IMR-90 (cell line): ENCODE results near the gene G3BP1. TPM values are rescaled to one million over a fixed set of nuclear protein-coding genes. Genes with fewer than 3 reads are reported as not detected.

Experiments
- ATAC-seq: fragments of 200-7000 bp; cut with Tn5 transposase; 2 replicates; pipeline ENCODE4 v1.9.1; 2020; ENCODE audit warnings: low read depth, mild to moderate bottlenecking, moderate library complexity
- BruUV-seq: library from RNA; stranded (reverse); fragments of 400-500 nt; replicated peaks from 2 replicates; lab custom pipeline; 2021; lab: Mats Ljungman, UMichigan
- CTCF ChIA-PET: fragments of 300-600 bp; formaldehyde crosslinking; extraction: SDS; loops from one replicate; lab custom pipeline; 2021; ENCODE audit warnings: antibody characterized with exemption; lab: Yijun Ruan, JAX
- POLR2A ChIA-PET: fragments of 300-600 bp; sonication (Branson Sonifier 250); formaldehyde crosslinking; loops from one replicate; lab custom pipeline; 2022; ENCODE audit warnings: antibody characterized with exemption; ENCODE audit not compliant: unreplicated experiment; lab: Charles Lee
- DNase-seq: peaks from one replicate; pipeline ENCODE4 v3.0.0; 2013
- H2AFZ ChIP-seq: replicated peaks from 2 replicates; pipeline ENCODE3; 2013; ENCODE audit warnings: low read length, mild to moderate bottlenecking; ENCODE audit not compliant: poor library complexity
- H2AK5ac ChIP-seq: 2 replicates; pipeline ENCODE4 v1.6.1; 2013; ENCODE audit warnings: low read depth, low read length, inconsistent platforms
- H2AK9ac ChIP-seq: replicated peaks from 2 replicates; pipeline ENCODE3; 2013; ENCODE audit warnings: mild to moderate bottlenecking, low read depth, low read length, moderate library complexity; ENCODE audit not compliant: poor library complexity
- H2BK120ac ChIP-seq: 2 replicates; pipeline ENCODE4 v1.6.1; 2013; ENCODE audit warnings: low read depth, low read length, inconsistent platforms
- H2BK15ac ChIP-seq: 3 replicates; pipeline ENCODE4 v1.6.1; 2013; ENCODE audit warnings: low read depth, low read length, inconsistent platforms
- H2BK20ac ChIP-seq: 2 replicates; pipeline ENCODE4 v1.6.1; 2013; ENCODE audit warnings: low read depth, mild to moderate bottlenecking, inconsistent platforms, low read length, moderate library complexity
- H2BK5ac ChIP-seq: 2 replicates; pipeline ENCODE4 v1.6.1; 2013; ENCODE audit warnings: mild to moderate bottlenecking, low read depth, low read length, inconsistent platforms; ENCODE audit not compliant: poor library complexity, severe bottlenecking
- H3K14ac ChIP-seq: replicated peaks from 2 replicates; pipeline ENCODE4 v1.6.1; 2013; ENCODE audit warnings: low read depth, low read length, inconsistent platforms
- H3K18ac ChIP-seq: 2 replicates; pipeline ENCODE4 v1.6.1; 2013; ENCODE audit warnings: low read depth, low read length, control low read depth
- H3K23ac ChIP-seq: 2 replicates; pipeline ENCODE4 v1.6.1; 2013; ENCODE audit warnings: low read depth, low read length, inconsistent platforms
- H3K27ac ChIP-seq: 2 replicates; pipeline ENCODE4 v1.5.1; 2013; ENCODE audit warnings: mild to moderate bottlenecking, control low read depth, low read length; ENCODE audit not compliant: insufficient read depth
- H3K27me3 ChIP-seq: 2 replicates; pipeline ENCODE4 v1.6.1; 2013; ENCODE audit warnings: low read length; ENCODE audit not compliant: control insufficient read depth, insufficient read depth
- H3K36me3 ChIP-seq: 2 replicates; pipeline ENCODE4 v1.6.1; 2013; ENCODE audit warnings: low read length, mixed read lengths; ENCODE audit not compliant: control insufficient read depth, insufficient read depth
- H3K4ac ChIP-seq: 2 replicates; pipeline ENCODE4 v1.6.1; 2013; ENCODE audit warnings: low read depth, low read length, inconsistent platforms
- H3K4me1 ChIP-seq: 2 replicates; pipeline ENCODE4 v1.6.1; 2013; ENCODE audit warnings: low read length, mixed read lengths; ENCODE audit not compliant: control insufficient read depth, insufficient read depth
- H3K4me2 ChIP-seq: 2 replicates; pipeline ENCODE4 v1.6.1; 2013; ENCODE audit warnings: low read depth, mild to moderate bottlenecking, control low read depth, low read length, moderate library complexity
- H3K4me3 ChIP-seq: 2 replicates; pipeline ENCODE4 v1.5.1; 2013; ENCODE audit warnings: low read depth, mild to moderate bottlenecking, control low read depth, low read length, moderate library complexity; ENCODE audit not compliant: insufficient read depth
- H3K56ac ChIP-seq: 2 replicates; pipeline ENCODE4 v1.6.1; 2013; ENCODE audit warnings: low read length, inconsistent platforms; ENCODE audit not compliant: insufficient read depth; ENCODE audit errors: extremely low read depth
- H3K79me1 ChIP-seq, 2 experiments: 2 replicates each; pipeline ENCODE4 v1.6.1; 2013; ENCODE audit warnings: low read length in 2 of 2, inconsistent platforms in 1 of 2, low read depth in 1 of 2
- H3K9ac ChIP-seq: 2 replicates; pipeline ENCODE4 v1.6.1; 2013; ENCODE audit warnings: low read depth, low read length, control low read depth
- H3K9me1 ChIP-seq: 2 replicates; pipeline ENCODE4 v1.6.1; 2013; ENCODE audit warnings: low read length, inconsistent platforms; ENCODE audit not compliant: insufficient read depth
- H3K9me3 ChIP-seq: 2 replicates; pipeline ENCODE4 v1.6.1; 2013; ENCODE audit warnings: low read length; ENCODE audit not compliant: control insufficient read depth, insufficient read depth
- H4K20me1 ChIP-seq: 2 replicates; pipeline ENCODE4 v1.6.1; 2013; ENCODE audit warnings: low read length, inconsistent platforms; ENCODE audit not compliant: insufficient read depth
- H4K5ac ChIP-seq: 2 replicates; pipeline ENCODE4 v1.6.1; 2013; ENCODE audit warnings: mild to moderate bottlenecking, low read depth, low read length, control low read depth
- H4K8ac ChIP-seq, 2 experiments: 2 replicates each; pipeline ENCODE4 v1.6.1; 2013; ENCODE audit warnings: low read depth in 2 of 2, low read length in 2 of 2, control low read depth in 1 of 2, inconsistent platforms in 1 of 2
- H4K91ac ChIP-seq: 2 replicates; pipeline ENCODE4 v1.6.1; 2013; ENCODE audit warnings: low read depth, low read length, inconsistent platforms; ENCODE audit not compliant: insufficient read depth
- BHLHE40 ChIP-seq: fragments of 150-350 bp; IDR thresholded peaks from 2 replicates; pipeline ENCODE4 v1.6.1; 2016; ENCODE audit warnings: mild to moderate bottlenecking, low read depth, low read length
- CHD1 ChIP-seq: IDR thresholded peaks from 2 replicates; pipeline ENCODE4 v1.6.1; 2012; ENCODE audit warnings: low read depth, low read length, improper control_type of control experiment
- CTCF ChIP-seq: conservative IDR thresholded peaks from 2 replicates; pipeline ENCODE4 v1.5.1; 2012; ENCODE audit warnings: mild to moderate bottlenecking, low read depth, low read length, improper control_type of control experiment
- FOS ChIP-seq: fragments of 150-350 bp; IDR thresholded peaks from 2 replicates; pipeline ENCODE4 v1.6.1; 2016; ENCODE audit warnings: low read depth, low read length
- MAFK ChIP-seq: IDR thresholded peaks from 2 replicates; pipeline ENCODE4 v1.6.1; 2012; ENCODE audit warnings: low read depth, low read length, improper control_type of control experiment
- MXI1 ChIP-seq: IDR thresholded peaks from 2 replicates; pipeline ENCODE4 v1.6.1; 2012; ENCODE audit warnings: low read depth, mild to moderate bottlenecking, low read length, moderate library complexity, borderline replicate concordance
- RAD21 ChIP-seq: IDR thresholded peaks from 2 replicates; pipeline ENCODE4 v1.6.1; 2012; ENCODE audit warnings: low read length, improper control_type of control experiment
- SMC3 ChIP-seq: fragments of 150-350 bp; IDR thresholded peaks from 2 replicates; pipeline ENCODE4 v1.6.1; 2016; ENCODE audit warnings: low read depth, mild to moderate bottlenecking, antibody characterized with exemption, low read length, moderate library complexity
- USF2 ChIP-seq: fragments of 150-350 bp; IDR thresholded peaks from 2 replicates; pipeline ENCODE4 v1.6.1; 2017; ENCODE audit warnings: mild to moderate bottlenecking, antibody characterized with exemption, low read length, low read depth
- dilution Hi-C: fragments of 300-500 bp; cut with HindIII; formaldehyde crosslinking; loops from one replicate; pipeline ENCODE4 v1.14.3; 2018; ENCODE audit warnings: low sequenced_read_pairs; ENCODE audit not compliant: unreplicated experiment
- in situ Hi-C: fragments of 300-500 bp; cut with MboI; formaldehyde crosslinking; loops from 3 replicates; pipeline ENCODE4 v1.14.3; 2019; ENCODE audit warnings: low sequenced_read_pairs, inconsistent platforms, mixed read lengths
- intact Hi-C: fragments of 100-400 bp; cut with micrococcal nuclease; formaldehyde crosslinking; loops from 2 replicates; pipeline ENCODE4 v1.10.0; 2022
- polyA plus RNA-seq, 3 experiments: library from polyadenylated mRNA; depleted of rRNA; stranded (reverse); fragments of >200 nt; gene quantifications; 2 replicates each; pipeline ENCODE4 v1.2.3, GENCODE V29; 2012; ENCODE audit warnings: low replicate concordance in 1 of 3
- total RNA-seq: library from RNA; depleted of rRNA; stranded (reverse); fragments of >200 nt; gene quantifications from 2 replicates; pipeline ENCODE4 v1.2.3, GENCODE V29; 2012

G3BP1 gene
- total and polyA plus RNA-seq, 2 of the 4 experiments (the other 2 are of a cell fraction) = 40.2 to 482 TPM

GRCh38 chr5:151819830-151820229 is 48.1 kb downstream of the G3BP1 start:
- peaks cover 0 to 3% of the 10 kb centered on the region in 2 experiments; a peak in 2 of 4 replicates for H3K79me1 ChIP-seq
- no peak overlapping the region for H2BK5ac ChIP-seq
- dilution Hi-C loops (no loop called here), in situ Hi-C loops (no loop called here), intact Hi-C loops (no loop called here)
- no peak overlapping the region for H3K23ac ChIP-seq
- ChIA-PET CTCF (no interaction called here), POLR2A (no interaction called here)
- no peak overlapping the region for H3K4ac ChIP-seq
- H3K9ac ChIP-seq = no peak overlapping the region
- H3K14ac ChIP-seq = no peak overlapping the region
- no TSS peak for BruUV-seq
- no peak overlapping the region for H4K5ac ChIP-seq
- no peak overlapping the region for H2BK15ac ChIP-seq
- H3K56ac ChIP-seq = no peak overlapping the region
- H3K36me3 ChIP-seq = 0 out of 2 replicates have a peak, but pooled peaks cover 6% of the 10 kb centered on the region
- no peaks in the 10 kb centered on the region for H3K27me3 ChIP-seq
- no peaks in the 10 kb centered on the region; the same call in 1 of the 2 replicates for H3K9me1 ChIP-seq
- no peaks in the 10 kb centered on the region for H4K20me1 ChIP-seq
- H2BK120ac ChIP-seq = no peak overlapping the region
- H3K9me3 ChIP-seq = no peaks in the 10 kb centered on the region
- H2BK20ac ChIP-seq = no peak overlapping the region
- H2AK5ac ChIP-seq = no peak overlapping the region
- no peak overlapping the region for H4K8ac ChIP-seq
- no peak overlapping the region for H3K4me2 ChIP-seq
- no peak overlapping the region for H3K27ac ChIP-seq
- no peak for DNase-seq
- no peak overlapping the region for H4K91ac ChIP-seq
- H2AK9ac ChIP-seq = no peak overlapping the region
- H3K4me3 ChIP-seq = no peak overlapping the region
- TF ChIP-seq BHLHE40 = no peak
- no peak for TF ChIP-seq MAFK
- TF ChIP-seq SMC3 = no peak
- TF ChIP-seq CTCF = no peak
- no peak for TF ChIP-seq MXI1
- no peak for TF ChIP-seq CHD1
- TF ChIP-seq FOS = no peak
- TF ChIP-seq USF2 = no peak
- TF ChIP-seq RAD21 = no peak
- H3K18ac ChIP-seq = no peak overlapping the region
- H3K4me1 ChIP-seq = no peaks in the 10 kb centered on the region
- ATAC-seq = no peak
- no peak overlapping the region for H2AFZ ChIP-seq
